Neuronal stem cell (in vitro differentiated cells): ENCODE results near the gene PDZD4.

ENCODE experiments used
- DNase-seq: peaks from one replicate; pipeline ENCODE4 v3.0.0-alpha.2; 2013; ENCODE audit warnings: low spot score
- H2AFZ ChIP-seq: one replicate; pipeline ENCODE4 v1.6.1; 2013; ENCODE audit warnings: mild to moderate bottlenecking, low read length, inconsistent platforms
- H2AK5ac ChIP-seq: 2 replicates; pipeline ENCODE4 v1.6.1; 2013; ENCODE audit warnings: low read depth, mild to moderate bottlenecking, inconsistent platforms, low read length, moderate library complexity, mixed read lengths
- H2BK120ac ChIP-seq: 2 replicates; pipeline ENCODE4 v1.6.1; 2013; ENCODE audit warnings: low read depth, mild to moderate bottlenecking, inconsistent platforms, low read length, moderate library complexity, mixed read lengths
- H2BK12ac ChIP-seq: one replicate; pipeline ENCODE4 v1.6.1; 2013; ENCODE audit warnings: low read length, inconsistent platforms
- H2BK15ac ChIP-seq: 2 replicates; pipeline ENCODE4 v1.6.1; 2013; ENCODE audit warnings: mild to moderate bottlenecking, low read length, inconsistent platforms, mixed read lengths
- H2BK5ac ChIP-seq: one replicate; pipeline ENCODE4 v1.6.1; 2013; ENCODE audit warnings: inconsistent platforms, mild to moderate bottlenecking, low read length, moderate library complexity
- H3K14ac ChIP-seq: one replicate; pipeline ENCODE4 v1.6.1; 2013; ENCODE audit warnings: low read length, inconsistent platforms
- H3K18ac ChIP-seq: 2 replicates; pipeline ENCODE4 v1.6.1; 2013; ENCODE audit warnings: low read length, inconsistent platforms
- H3K23ac ChIP-seq: 2 replicates; pipeline ENCODE4 v1.6.1; 2013; ENCODE audit warnings: low read depth, mild to moderate bottlenecking, mixed read lengths, low read length, inconsistent platforms; ENCODE audit not compliant: poor library complexity
- H3K27ac ChIP-seq: replicated peaks from 3 replicates; pipeline ENCODE4 v1.5.1; 2013; ENCODE audit warnings: low read length, inconsistent platforms
- H3K27me3 ChIP-seq, 3 experiments: 2 replicates each; pipeline ENCODE4 v1.6.1; 2013; ENCODE audit warnings: low read length in 3 of 3, mild to moderate bottlenecking in 2 of 3, inconsistent platforms in 1 of 3, low read depth in 1 of 3, mixed read lengths in 1 of 3, moderate library complexity in 1 of 3; ENCODE audit not compliant: control insufficient read depth in 3 of 3, insufficient read depth in 3 of 3
- H3K36me3 ChIP-seq, 2 donors: replicated peaks in 1 of 2; 2 replicates each; pipeline ENCODE4 v1.6.1; 2013; ENCODE audit warnings: low read length in 2 of 2; ENCODE audit not compliant: control insufficient read depth in 2 of 2, insufficient read depth in 2 of 2
- H3K4ac ChIP-seq: 2 replicates; pipeline ENCODE4 v1.6.1; 2013; ENCODE audit warnings: inconsistent platforms, mild to moderate bottlenecking, low read length, moderate library complexity
- H3K4me1 ChIP-seq, 2 donors: 1 replicate in 1 of 2; 2 replicates in 1 of 2; pipeline ENCODE4 v1.6.1; 2013; ENCODE audit warnings: low read length in 2 of 2, low read depth in 1 of 2; ENCODE audit not compliant: control insufficient read depth in 2 of 2, insufficient read depth in 1 of 2
- H3K4me2 ChIP-seq: one replicate; pipeline ENCODE4 v1.6.1; 2013; ENCODE audit warnings: mild to moderate bottlenecking, low read length, inconsistent platforms; ENCODE audit not compliant: insufficient read depth, poor library complexity, severe bottlenecking
- H3K4me3 ChIP-seq, 2 donors: 2 replicates each; pipeline ENCODE4 v1.5.1; 2013; ENCODE audit warnings: low read length in 2 of 2, mild to moderate bottlenecking in 2 of 2, inconsistent platforms in 1 of 2, moderate library complexity in 1 of 2
- H3K79me1 ChIP-seq: one replicate; pipeline ENCODE4 v1.6.1; 2013; ENCODE audit warnings: low read depth, mild to moderate bottlenecking, inconsistent platforms, low read length, moderate library complexity
- H3K9ac ChIP-seq: one replicate; pipeline ENCODE4 v1.6.1; 2013; ENCODE audit warnings: mild to moderate bottlenecking, low read depth, low read length, inconsistent platforms; ENCODE audit not compliant: poor library complexity
- H3K9me3 ChIP-seq, 2 donors: replicated peaks in 1 of 2; 2 replicates each; pipeline versions ENCODE3 to v1.6.1; 2013; ENCODE audit warnings: low read length in 2 of 2, mild to moderate bottlenecking in 2 of 2, inconsistent platforms in 1 of 2, low read depth in 1 of 2, mixed read lengths in 1 of 2, moderate library complexity in 1 of 2; ENCODE audit not compliant: control insufficient read depth in 2 of 2, insufficient read depth in 1 of 2
- H4K8ac ChIP-seq: one replicate; pipeline ENCODE4 v1.6.1; 2013; ENCODE audit warnings: low read depth, mild to moderate bottlenecking, inconsistent platforms, low read length, moderate library complexity
- H4K91ac ChIP-seq: one replicate; pipeline ENCODE4 v1.6.1; 2013; ENCODE audit warnings: low read length, low read depth, mild to moderate bottlenecking, inconsistent platforms; ENCODE audit not compliant: poor library complexity
- whole genome bisulfite sequencing, 2 donors: extraction: QIAGEN DNeasy Blood & Tissue Kit; methylation state at CpG; one replicate each; pipeline ENCODE4 v1.1.7; 2013; ENCODE audit warnings: missing lambda C conversion rate in 2 of 2, mixed read lengths in 1 of 2; ENCODE audit not compliant: insufficient read length in 2 of 2, insufficient replicate concordance in 1 of 2; ENCODE audit errors: extremely low coverage in 2 of 2; 5-methylcytosine and 5-hydroxymethylcytosine counted together

Gene PDZD4

GRCh38 chrX:153825042-153825441, 5.3 kb downstream of the PDZD4 start:
- Histone ChIP-seq H2AK5ac (no peak overlapping the region), H4K91ac (no peak overlapping the region), H4K8ac (no peak overlapping the region), H3K36me3 (peaks cover 0 to 15% of the 10 kb centered on the region in 2 donors), H2BK12ac (no peak overlapping the region), H3K27me3 (peaks cover 0 to 16% (median 14%) of the 10 kb centered on the region in 3 experiments), H3K4me1 (peaks cover 0 to 5% of the 10 kb centered on the region in 2 donors), H2AFZ (no peak overlapping the region), H2BK5ac (no peak overlapping the region), H3K14ac (no peak overlapping the region), H3K9me3 (no peaks in the 10 kb centered on the region), H3K9ac (no peak overlapping the region), H2BK120ac (no peak overlapping the region), H3K27ac (no peak overlapping the region), H3K4me3 (no peak overlapping the region), H3K4me2 (no peak overlapping the region), H3K4ac (no peak overlapping the region), H3K79me1 (no peaks in the 10 kb centered on the region), H3K23ac (no peak overlapping the region), H3K18ac (no peak overlapping the region), H2BK15ac (no peak overlapping the region)
- no peak for DNase-seq
- no CpG with 5 or more reads among the region's 8 CpGs for WGBS, 2 donors

GRCh38 chrX:153824348-153824747, 6.0 kb downstream of the PDZD4 start:
- no peak overlapping the region for H2BK5ac ChIP-seq
- peaks cover 0 to 15% of the 10 kb centered on the region in 2 donors for H3K36me3 ChIP-seq
- no CpG with 5 or more reads among the region's 10 CpGs for WGBS, 2 donors
- H3K27me3 ChIP-seq = peaks cover 0 to 19% (median 10%) of the 10 kb centered on the region in 3 experiments
- H3K27ac ChIP-seq = no peak overlapping the region
- no peak overlapping the region for H3K4ac ChIP-seq
- H2AK5ac ChIP-seq = no peak overlapping the region
- H3K4me2 ChIP-seq = no peak overlapping the region
- peaks cover 0 to 10% of the 10 kb centered on the region in 2 donors for H3K4me1 ChIP-seq
- H3K9me3 ChIP-seq = no peaks in the 10 kb centered on the region
- no peak overlapping the region for H2AFZ ChIP-seq
- no peak overlapping the region for H4K91ac ChIP-seq
- H3K79me1 ChIP-seq = no peaks in the 10 kb centered on the region
- no peak overlapping the region for H3K18ac ChIP-seq
- no peak overlapping the region for H2BK12ac ChIP-seq
- no peak for DNase-seq
- H3K14ac ChIP-seq = no peak overlapping the region
- no peak overlapping the region for H3K4me3 ChIP-seq
- no peak overlapping the region for H2BK15ac ChIP-seq
- no peak overlapping the region for H2BK120ac ChIP-seq
- H3K23ac ChIP-seq = no peak overlapping the region
- H3K9ac ChIP-seq = no peak overlapping the region
- H4K8ac ChIP-seq = no peak overlapping the region

GRCh38 chrX:153821066-153821465, 9.3 kb downstream of the PDZD4 start:
- no CpG with 5 or more reads among the region's 9 CpGs for WGBS, 2 donors
- H3K27ac ChIP-seq = no peak overlapping the region

GRCh38 chrX:153820601-153821000, 9.7 kb downstream of the PDZD4 start:
- H3K4ac ChIP-seq = no peak overlapping the region
- no peak overlapping the region for H2AFZ ChIP-seq
- DNase-seq = no peak
- H2BK15ac ChIP-seq = no peak overlapping the region
- H2BK5ac ChIP-seq = no peak overlapping the region
- H3K79me1 ChIP-seq = no peaks in the 10 kb centered on the region
- H3K9ac ChIP-seq = no peak overlapping the region
- no peak overlapping the region for H3K27ac ChIP-seq
- H3K36me3 ChIP-seq = peaks cover 0 to 6% of the 10 kb centered on the region in 2 donors
- WGBS, 2 donors = no CpG with 5 or more reads among the region's 7 CpGs
- H3K18ac ChIP-seq = no peak overlapping the region
- no peak overlapping the region for H4K8ac ChIP-seq
- no peak overlapping the region for H3K4me2 ChIP-seq
- peaks cover 0 to 10% (median 0%) of the 10 kb centered on the region in 3 experiments for H3K27me3 ChIP-seq
- H3K23ac ChIP-seq = no peak overlapping the region
- no peak overlapping the region for H3K14ac ChIP-seq
- no peak overlapping the region for H3K4me3 ChIP-seq
- H3K9me3 ChIP-seq = no peaks in the 10 kb centered on the region
- H4K91ac ChIP-seq = no peak overlapping the region
- H2AK5ac ChIP-seq = no peak overlapping the region
- H2BK120ac ChIP-seq = no peak overlapping the region
- no peak overlapping the region for H2BK12ac ChIP-seq
- peaks cover 5 to 6% of the 10 kb centered on the region in 2 donors for H3K4me1 ChIP-seq

More at GRCh38 chrX:153821066-153821465, 9.3 kb downstream of the PDZD4 start:
- Histone ChIP-seq H3K4me3 (no peak overlapping the region), H4K91ac (no peak overlapping the region), H3K18ac (no peak overlapping the region), H3K36me3 (peaks cover 0 to 6% of the 10 kb centered on the region in 2 donors), H2BK120ac (no peak overlapping the region), H3K4ac (no peak overlapping the region), H2AK5ac (no peak overlapping the region), H3K4me1 (peaks cover 5 to 6% of the 10 kb centered on the region in 2 donors), H3K27me3 (peaks cover 0 to 13% (median 0%) of the 10 kb centered on the region in 3 experiments), H3K4me2 (no peak overlapping the region), H3K9ac (no peak overlapping the region), H3K14ac (no peak overlapping the region), H3K9me3 (no peaks in the 10 kb centered on the region), H2BK15ac (no peak overlapping the region), H2AFZ (no peak overlapping the region), H3K23ac (no peak overlapping the region), H4K8ac (no peak overlapping the region), H3K79me1 (no peaks in the 10 kb centered on the region), H2BK12ac (no peak overlapping the region), H2BK5ac (no peak overlapping the region)
- DNase-seq = no peak
